NCI-H774 (cell line): ENCODE results near the gene KCTD10.

Source experiments
- DNase-seq: peaks from one replicate; lab custom pipeline; 2025; lab: John Stamatoyannopoulos, UW

The KCTD10 gene, protein sequence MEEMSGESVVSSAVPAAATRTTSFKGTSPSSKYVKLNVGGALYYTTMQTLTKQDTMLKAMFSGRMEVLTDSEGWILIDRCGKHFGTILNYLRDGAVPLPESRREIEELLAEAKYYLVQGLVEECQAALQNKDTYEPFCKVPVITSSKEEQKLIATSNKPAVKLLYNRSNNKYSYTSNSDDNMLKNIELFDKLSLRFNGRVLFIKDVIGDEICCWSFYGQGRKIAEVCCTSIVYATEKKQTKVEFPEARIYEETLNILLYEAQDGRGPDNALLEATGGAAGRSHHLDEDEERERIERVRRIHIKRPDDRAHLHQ

GRCh38 chr12:109477185-109477962 lies at the start of gene KCTD10, which contains the start of gene UBE3B:
TSS of gene KCTD10 (minus strand) at chr12:109477300. CDS start at chr12:109477262, 38 bp downstream.
TSS of gene UBE3B (plus strand) at chr12:109477634. CDS start at chr12:109483552, 5,918 bp downstream.
- DNase-seq = peak; percentile 91

DNA sequence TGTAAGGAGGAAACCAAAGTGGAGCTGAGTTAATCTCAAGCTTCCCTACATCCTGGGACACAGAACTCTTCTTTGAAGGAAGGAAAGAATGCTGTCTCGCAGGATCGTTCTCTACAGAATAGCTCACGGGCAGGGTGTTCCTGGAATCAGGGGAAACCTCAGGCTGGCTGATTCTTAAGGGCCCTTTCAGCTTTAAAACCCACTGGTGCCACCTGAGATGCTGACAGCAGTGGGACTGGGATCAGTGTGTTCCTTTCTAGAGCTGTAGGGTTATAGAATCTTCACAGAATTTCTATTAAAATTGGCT lies 48.1 kb upstream of the KCTD10 start:
- DNase-seq = no peak

DNA sequence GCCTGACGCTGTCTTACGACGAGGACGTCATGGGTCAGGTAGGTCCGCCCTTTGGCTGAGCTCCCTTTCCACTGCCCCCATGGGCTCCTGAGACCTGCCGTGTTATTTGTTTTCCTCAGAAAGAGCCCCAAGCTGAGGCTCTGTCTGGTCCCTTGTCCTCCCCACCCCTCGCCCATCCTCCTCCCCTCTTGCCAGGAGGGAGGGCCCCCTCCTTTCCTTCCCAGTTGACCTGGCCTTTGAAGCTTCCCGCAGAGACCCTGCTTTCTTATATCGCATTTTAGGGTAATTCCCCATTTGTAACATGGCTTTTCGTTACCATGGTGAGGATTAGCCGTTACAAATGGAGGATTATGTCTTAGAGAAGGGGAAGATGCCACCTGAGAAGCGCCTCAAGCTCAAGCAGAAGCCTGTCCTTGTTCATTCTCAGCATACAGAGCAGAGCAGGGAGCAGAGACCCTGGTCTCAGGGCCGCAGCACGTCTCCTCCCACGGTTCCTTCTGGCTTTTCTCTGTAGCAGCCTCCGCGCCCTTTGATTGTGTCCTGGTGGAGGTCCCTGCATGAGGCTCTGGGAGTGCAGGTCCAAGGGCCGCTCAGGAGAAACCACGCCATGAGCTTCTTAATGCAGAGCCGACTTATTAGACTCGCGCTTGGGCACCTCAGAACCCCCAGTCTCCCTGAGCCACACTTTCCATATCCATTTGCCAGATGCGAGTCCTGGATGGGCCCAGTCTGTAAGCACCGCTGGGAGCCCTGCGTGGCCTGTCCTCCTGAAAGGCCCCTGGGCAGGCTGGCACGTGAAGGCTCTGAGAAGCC lies 47.6 kb upstream of the KCTD10 start:
- no peak for DNase-seq

GRCh38 chr12:109523504-109523903 lies 46.4 kb upstream of the KCTD10 start:
- no peak for DNase-seq

- no peak for DNase-seq
These were observed 46.0 kb upstream of the KCTD10 start for GRCh38 chr12:109523071-109523470.

- no peak for DNase-seq
These were observed 44.7 kb upstream of the KCTD10 start for GRCh38 chr12:109521831-109522230.

DNA sequence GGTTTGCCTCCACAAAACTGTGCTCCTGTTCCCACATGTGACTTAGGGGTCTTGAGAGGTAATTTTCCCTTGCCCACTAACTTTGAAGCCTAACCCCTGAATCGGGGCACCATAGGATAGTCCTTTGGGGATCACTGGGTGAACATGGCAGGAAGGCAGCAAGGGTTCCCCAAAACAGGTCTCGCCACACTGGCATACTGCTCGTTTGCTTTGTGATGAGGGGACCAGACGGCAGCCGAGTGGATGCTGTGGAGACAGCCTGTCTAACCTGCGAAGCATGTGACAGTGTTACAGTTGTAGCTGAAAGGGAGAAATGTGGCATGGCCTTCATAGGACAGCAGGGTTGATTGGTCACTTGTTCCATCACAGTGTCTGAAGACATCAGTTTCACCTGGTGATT lies 42.7 kb upstream of the KCTD10 start:
- DNase-seq = no peak

GRCh38 chr12:109518820-109519665 lies 41.9 kb upstream of the KCTD10 start:
- DNase-seq = peak; percentile 54

DNA sequence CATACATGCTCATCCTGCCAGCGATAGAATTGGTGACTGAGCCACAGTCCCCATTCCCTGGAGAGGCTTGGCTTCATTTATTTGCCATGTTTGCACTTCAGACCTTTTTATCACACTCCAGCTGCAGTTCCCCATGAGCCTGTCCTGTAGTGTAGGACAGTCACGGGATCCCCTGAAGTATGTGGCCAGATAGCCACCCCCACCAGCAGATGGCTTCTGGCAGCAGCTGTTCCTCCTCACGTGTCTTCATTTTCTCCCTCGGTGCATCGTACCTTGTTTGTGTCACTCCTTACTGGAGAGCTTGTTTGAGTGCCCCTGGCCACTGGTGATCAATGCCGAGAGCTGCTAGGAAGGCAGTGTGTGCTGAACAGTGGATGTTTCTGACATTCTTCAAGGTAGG lies 40.5 kb upstream of the KCTD10 start:
- DNase-seq = no peak

DNA sequence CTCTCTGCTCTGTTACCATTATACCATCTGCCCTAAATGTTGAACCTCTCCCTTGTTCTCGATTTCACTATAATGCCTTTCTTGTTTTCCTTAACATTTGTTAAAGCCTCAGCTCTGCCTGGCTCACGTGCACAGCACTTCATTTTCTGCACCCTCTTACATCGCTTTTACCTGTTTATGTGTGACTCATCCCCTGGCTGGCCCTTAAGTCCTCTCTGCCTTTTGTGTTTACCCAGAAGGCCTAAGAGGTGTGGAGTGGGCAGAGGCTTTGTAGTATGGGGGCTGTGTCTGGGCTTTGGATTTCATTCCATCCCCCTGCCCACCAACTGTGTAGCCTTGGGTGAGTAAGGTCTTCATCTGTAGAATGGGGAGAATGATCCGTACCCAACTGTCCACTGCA lies 36.9 kb upstream of the KCTD10 start:
- DNase-seq = no peak

DNA sequence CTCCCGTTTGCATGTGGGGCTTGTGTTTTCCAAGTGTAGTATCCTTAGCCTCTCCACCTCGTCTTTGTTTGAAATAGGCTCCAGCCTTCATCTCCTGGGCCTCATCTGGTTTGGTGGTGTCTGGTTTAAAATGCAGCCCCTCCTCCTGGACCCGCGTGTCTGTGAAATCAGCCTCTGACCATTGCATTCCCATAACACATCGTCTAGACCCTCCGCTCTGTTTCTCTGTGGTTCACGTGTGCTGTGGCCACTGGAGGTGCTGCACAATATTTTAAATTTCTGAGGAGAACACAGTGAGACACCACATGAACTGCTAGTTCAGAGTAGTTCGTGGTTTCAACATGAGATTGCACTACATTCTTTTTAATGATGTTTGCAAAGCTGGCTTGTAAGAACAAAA lies 36.0 kb upstream of the KCTD10 start:
- DNase-seq = no peak

DNA sequence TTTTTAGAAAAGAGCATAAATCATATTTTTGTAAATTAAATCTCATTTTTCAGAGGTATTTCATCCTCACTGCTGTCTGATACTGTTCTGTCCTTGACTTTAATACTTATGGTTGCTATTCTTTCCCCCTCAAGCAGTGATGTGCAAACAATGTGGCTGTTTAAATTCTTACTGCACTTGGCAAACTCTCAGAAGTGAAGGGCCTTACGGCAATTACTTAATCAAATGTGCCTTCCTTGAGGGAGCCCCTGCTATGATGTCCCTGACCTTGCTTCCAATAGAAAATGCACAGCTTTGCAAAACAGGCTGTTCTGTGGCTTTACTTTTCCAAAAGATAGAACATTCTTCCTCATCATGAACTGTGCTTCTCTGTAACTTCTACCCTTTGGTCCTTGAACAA lies 35.5 kb upstream of the KCTD10 start:
- DNase-seq = no peak

DNA sequence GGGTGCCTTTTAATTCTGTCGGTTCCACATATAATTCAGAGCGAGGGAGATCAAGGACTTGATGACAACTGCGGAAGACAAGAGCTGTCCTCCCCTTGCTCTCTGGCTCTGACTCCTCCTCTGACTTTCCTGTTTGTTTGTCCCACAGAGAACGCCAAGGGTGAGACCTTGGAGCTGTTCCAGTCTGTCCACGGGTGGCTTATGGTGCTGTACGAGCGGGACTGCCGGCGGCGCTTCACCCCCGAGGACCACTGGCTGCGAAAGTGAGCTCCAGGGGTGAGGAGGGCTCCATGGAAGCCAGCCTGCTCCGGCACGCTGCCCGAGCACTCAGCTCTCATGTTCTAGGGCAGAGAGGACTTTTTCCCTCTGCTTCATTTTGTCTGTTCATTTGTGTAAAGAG lies 33.1 kb upstream of the KCTD10 start:
- no peak for DNase-seq

GRCh38 chr12:109504068-109504467 lies 27.0 kb upstream of the KCTD10 start:
- DNase-seq = no peak

- DNase-seq = no peak
These were observed 26.5 kb upstream of the KCTD10 start for GRCh38 chr12:109503611-109504010.

DNA sequence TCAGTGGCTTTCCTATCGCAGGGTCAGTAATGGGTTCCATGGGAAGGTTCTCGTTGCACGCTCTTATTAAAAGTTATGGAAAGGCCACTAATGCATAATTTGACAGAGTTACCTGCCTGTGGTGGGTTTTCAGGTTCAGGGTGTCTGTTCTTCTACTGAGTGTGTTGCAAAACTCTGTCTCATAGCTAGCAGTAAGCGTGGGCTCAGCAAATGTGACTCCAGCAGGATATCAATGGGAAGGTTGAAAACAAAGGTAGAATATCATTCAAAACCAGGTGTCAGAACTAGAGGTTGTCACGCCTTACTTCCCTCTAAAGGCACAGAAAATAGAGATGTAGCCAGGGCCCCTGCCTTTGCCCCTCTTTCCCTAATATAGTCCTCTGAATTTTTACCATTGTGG lies 25.2 kb upstream of the KCTD10 start:
- DNase-seq = no peak

DNA sequence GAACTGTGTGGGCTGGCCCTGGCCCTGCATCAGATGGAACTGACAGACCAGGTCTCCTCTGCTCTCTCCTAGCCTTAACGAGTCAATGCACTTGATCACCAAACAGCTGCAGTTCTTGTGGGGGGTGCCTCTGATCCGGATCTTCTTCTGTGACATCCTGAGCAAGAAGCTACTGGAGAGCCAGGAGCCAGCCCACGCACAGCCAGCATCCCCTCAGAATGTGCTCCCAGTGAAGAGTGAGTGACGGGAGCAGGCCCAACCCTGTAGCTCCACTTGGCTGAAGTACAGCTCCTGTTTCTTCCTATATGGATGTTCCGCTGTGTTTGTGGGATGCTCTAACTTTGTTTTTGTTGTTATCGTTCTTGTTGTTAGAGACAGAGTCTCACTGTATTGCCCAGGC lies 24.2 kb upstream of the KCTD10 start:
- no peak for DNase-seq

- no peak for DNase-seq
These were observed 23.5 kb upstream of the KCTD10 start for GRCh38 chr12:109500406-109501185.

- no peak for DNase-seq
These were observed 20.6 kb upstream of the KCTD10 start for GRCh38 chr12:109497675-109498074.

DNA sequence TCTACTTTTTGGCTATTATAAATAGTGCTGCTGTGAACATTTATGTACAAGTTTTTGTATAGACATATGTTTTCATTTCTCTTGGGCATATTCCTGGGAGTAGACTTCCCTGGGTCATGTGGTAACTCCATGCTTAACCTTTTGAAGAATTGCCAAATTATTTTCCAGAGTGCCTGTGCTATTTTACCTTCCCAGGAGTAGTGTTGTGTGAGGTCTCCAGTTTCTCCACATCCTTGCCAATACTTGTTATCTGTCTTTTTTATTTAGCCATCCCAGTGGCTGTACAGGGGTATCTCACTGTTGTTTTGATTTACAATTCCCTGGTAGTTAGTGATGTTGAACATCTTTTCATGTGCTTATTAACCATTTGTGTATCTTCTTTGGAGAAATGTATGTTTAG lies 19.2 kb upstream of the KCTD10 start:
- DNase-seq = no peak

GRCh38 chr12:109495012-109495411 lies 17.9 kb upstream of the KCTD10 start:
- DNase-seq = no peak
